ENCODE results near the gene KDM7A. TPM values are rescaled to one million over a fixed set of nuclear protein-coding genes. Genes with fewer than 3 reads are reported as not detected.

KDM7A gene
- total RNA-seq, 1 donor from 2014 or later = 4.9 TPM

DNA sequence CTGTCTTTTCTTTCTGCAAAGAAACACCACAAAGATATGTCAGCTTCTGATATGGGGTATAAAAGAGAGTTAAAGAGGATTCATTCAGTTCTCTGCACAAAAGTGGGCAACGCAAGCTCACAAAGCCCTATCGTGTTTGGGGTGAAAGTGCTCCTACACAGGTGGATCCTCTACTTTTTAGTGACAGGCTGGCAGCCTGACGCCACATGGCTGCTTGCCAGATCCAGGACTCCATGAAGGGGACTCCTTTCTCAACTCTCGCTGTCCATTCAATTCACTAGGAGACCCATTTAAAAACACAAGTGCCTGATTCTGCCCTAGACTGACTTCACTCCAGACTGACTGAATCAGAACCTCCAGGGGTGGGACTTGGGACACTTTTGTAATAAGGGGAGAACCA is 122.0 kb downstream of the KDM7A start:
- Mint-ChIP-seq H3K36me3 (ENCODE audit: low read depth) (no peaks in the 10 kb centered on the region), H3K4me3 (no peak overlapping the region), H3K27ac (ENCODE audit: unreplicated experiment) (no peak overlapping the region), H3K9me3 (no peaks in the 10 kb centered on the region), H3K27me3 (ENCODE audit: low read depth) (peaks cover 11% of the 10 kb centered on the region), H3K4me1 (no peaks in the 10 kb centered on the region)
- TF ChIP-seq, protein P1, sequence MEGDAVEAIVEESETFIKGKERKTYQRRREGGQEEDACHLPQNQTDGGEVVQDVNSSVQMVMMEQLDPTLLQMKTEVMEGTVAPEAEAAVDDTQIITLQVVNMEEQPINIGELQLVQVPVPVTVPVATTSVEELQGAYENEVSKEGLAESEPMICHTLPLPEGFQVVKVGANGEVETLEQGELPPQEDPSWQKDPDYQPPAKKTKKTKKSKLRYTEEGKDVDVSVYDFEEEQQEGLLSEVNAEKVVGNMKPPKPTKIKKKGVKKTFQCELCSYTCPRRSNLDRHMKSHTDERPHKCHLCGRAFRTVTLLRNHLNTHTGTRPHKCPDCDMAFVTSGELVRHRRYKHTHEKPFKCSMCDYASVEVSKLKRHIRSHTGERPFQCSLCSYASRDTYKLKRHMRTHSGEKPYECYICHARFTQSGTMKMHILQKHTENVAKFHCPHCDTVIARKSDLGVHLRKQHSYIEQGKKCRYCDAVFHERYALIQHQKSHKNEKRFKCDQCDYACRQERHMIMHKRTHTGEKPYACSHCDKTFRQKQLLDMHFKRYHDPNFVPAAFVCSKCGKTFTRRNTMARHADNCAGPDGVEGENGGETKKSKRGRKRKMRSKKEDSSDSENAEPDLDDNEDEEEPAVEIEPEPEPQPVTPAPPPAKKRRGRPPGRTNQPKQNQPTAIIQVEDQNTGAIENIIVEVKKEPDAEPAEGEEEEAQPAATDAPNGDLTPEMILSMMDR (conservative IDR thresholded peaks at IDR 0.05) = no peak
- no peak for DNase-seq (ENCODE audit: low read depth, low spot score)

DNA sequence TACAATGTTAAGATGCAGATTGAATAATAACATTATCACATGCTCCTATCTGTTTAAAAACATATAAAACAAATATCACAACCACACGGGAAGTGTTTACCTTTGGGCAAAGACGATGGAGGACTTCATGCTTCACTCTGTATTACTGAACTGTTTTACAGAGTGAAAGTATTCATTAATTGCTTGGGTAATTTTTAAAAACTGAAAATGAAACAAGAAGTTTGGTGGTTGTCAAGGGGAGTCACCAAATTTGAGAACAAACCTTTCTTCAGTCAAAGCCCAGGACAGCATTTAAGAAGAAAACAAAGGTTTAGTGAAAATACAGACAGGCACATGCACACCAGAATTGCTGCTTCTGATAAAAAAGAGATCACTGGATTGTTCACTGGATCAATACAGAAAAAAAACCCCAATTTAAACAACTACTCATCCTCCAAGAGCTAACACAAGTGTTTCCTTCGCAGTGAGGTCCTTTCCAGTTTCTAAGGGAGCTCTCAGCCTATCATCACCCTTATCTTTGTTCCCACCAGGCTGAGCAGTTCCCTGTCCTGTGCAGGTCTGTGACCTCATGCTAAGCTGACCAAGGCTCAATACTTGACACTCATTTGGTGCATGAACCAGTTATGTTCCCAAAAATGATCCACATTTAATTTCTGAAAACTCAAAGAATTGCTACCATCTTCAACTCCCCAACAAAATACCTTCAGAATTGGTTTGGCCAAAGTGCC is 122.8 kb downstream of the KDM7A start:
- Mint-ChIP-seq H3K4me3 (no peak overlapping the region), H3K36me3 (ENCODE audit: low read depth) (no peaks in the 10 kb centered on the region), H3K27me3 (ENCODE audit: low read depth) (peaks cover 5% of the 10 kb centered on the region), H3K4me1 (no peaks in the 10 kb centered on the region), H3K27ac (ENCODE audit: unreplicated experiment) (no peak overlapping the region), H3K9me3 (no peaks in the 10 kb centered on the region)
- DNase-seq (ENCODE audit: low read depth, low spot score) = no peak
- TF ChIP-seq, protein P1 (conservative IDR thresholded peaks at IDR 0.05) = no peak

DNA sequence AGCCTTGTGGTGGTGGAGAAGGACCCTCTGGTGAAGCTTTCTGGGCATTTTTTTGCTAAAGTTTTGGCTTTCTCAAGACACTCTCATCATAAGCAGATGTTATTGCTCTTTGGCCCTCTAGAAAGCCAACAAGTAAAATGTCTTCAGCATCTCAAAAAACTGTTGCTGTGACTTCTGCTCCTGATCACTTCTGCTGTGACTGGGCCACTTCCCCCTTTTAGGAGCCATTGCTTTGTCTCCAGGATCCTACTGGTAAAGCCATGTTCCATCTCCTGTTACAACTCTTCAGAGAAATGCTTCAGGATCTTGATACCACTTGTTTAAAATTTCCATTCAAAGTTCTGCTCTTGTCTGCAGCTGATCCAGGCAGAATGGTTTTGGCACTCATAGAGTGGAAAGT is 125.0 kb downstream of the KDM7A start:
- peaks cover 5% of the 10 kb centered on the region for H3K27me3 Mint-ChIP-seq (ENCODE audit: low read depth)
- TF ChIP-seq, protein P1 (conservative IDR thresholded peaks at IDR 0.05) = no peak
- no peaks in the 10 kb centered on the region for H3K4me1 Mint-ChIP-seq
- no peaks in the 10 kb centered on the region for H3K36me3 Mint-ChIP-seq (ENCODE audit: low read depth)
- H3K27ac Mint-ChIP-seq (ENCODE audit: unreplicated experiment) = no peak overlapping the region
- DNase-seq (ENCODE audit: low read depth, low spot score) = no peak
- no peak overlapping the region for H3K4me3 Mint-ChIP-seq
- no peaks in the 10 kb centered on the region for H3K9me3 Mint-ChIP-seq

DNA sequence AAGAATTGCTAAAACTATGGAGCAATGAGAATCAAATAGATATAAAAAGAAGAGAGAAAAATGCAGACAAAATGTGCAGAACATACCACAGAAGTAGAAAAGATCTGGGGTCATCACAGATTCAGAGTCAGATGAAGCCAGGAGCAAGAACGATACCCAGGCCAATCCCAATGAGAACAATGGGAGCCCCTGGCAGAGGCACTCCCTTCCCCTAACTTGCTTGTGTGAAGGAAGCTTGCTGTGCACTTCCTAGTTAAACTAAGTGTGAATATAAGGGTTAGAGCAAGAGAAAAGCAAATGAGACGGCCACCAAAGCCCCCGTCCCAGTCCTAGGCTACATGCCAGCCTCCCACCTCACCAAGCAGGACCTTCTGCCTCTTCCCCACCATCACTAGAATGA is 126.7 kb downstream of the KDM7A start:
- no peaks in the 10 kb centered on the region for H3K9me3 Mint-ChIP-seq
- H3K27me3 Mint-ChIP-seq (ENCODE audit: low read depth) = peaks cover 2% of the 10 kb centered on the region
- H3K4me3 Mint-ChIP-seq = no peak overlapping the region
- TF ChIP-seq, protein P1 (conservative IDR thresholded peaks at IDR 0.05) = no peak
- H3K36me3 Mint-ChIP-seq (ENCODE audit: low read depth) = no peaks in the 10 kb centered on the region
- DNase-seq (ENCODE audit: low read depth, low spot score) = no peak
- H3K27ac Mint-ChIP-seq (ENCODE audit: unreplicated experiment) = no peak overlapping the region
- no peaks in the 10 kb centered on the region for H3K4me1 Mint-ChIP-seq

DNA sequence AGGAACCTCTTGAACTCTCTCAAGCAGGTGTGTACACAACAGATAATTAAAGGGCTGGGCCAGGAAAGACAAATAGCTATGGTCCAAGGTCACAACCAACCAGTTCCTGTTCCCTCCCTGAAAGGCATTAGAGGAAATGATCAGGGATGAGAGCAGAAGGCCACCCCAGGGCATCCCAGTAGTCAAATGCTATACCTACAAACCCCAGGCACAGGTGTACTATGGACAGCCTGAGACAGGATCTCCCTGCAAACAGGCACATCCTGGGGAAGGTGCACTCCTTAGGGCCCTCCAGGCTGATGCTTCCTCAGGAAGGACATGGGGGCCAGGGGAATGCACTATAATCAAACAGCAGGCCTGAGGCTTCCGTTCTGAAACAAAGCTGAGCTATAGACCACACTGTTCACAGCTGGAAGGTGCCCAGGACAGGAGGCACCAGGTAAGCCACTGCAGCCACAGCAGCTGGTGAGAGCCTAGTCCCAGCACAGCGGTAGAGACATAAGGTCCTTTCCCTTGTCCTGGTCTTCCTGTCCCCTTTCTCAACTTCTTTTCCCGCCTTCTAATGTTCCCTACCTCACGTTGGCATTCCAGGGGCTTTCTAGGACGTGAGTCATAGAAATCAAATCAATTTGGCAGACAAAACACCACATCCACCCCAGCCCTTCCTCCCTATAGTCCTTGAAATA is 127.3 kb downstream of the KDM7A start:
- H3K27me3 Mint-ChIP-seq (ENCODE audit: low read depth) = no peaks in the 10 kb centered on the region
- no peak for DNase-seq (ENCODE audit: low read depth, low spot score)

More for the DNA sequence above, 127.3 kb downstream of the KDM7A start:
- H3K9me3 Mint-ChIP-seq = no peaks in the 10 kb centered on the region
- no peaks in the 10 kb centered on the region for H3K4me1 Mint-ChIP-seq
- TF ChIP-seq, protein P1 (conservative IDR thresholded peaks at IDR 0.05) = no peak
- no peaks in the 10 kb centered on the region for H3K36me3 Mint-ChIP-seq (ENCODE audit: low read depth)
- no peak overlapping the region for H3K4me3 Mint-ChIP-seq
- no peak overlapping the region for H3K27ac Mint-ChIP-seq (ENCODE audit: unreplicated experiment)
